DOHH2 (cell line): ENCODE data around the gene ATP8B1.

Experiments used
- H3F3A ChIP-seq: fragments of 200-600 bp; sonication (generic), shearing (Covaris generic); 2 replicates; pipeline ENCODE4 v1.6.0; 2016; ENCODE audit warnings: antibody characterized with exemption, mild to moderate bottlenecking; ENCODE audit not compliant: control insufficient read depth, insufficient read depth
- H3K27ac ChIP-seq: fragments of 200-600 bp; sonication (generic); 2 replicates; pipeline ENCODE4 v1.5.1; 2014; ENCODE audit warnings: low read depth, mild to moderate bottlenecking, low read length, moderate library complexity
- H3K27me3 ChIP-seq: fragments of 200-600 bp; sonication (generic); 2 replicates; pipeline ENCODE4 v1.6.1; 2014; ENCODE audit warnings: mild to moderate bottlenecking, low read length, mixed read lengths; ENCODE audit not compliant: control insufficient read depth
- H3K36me3 ChIP-seq: fragments of 200-600 bp; sonication (generic); 2 replicates; pipeline ENCODE4 v1.6.1; 2014; ENCODE audit warnings: mild to moderate bottlenecking, low read length, moderate library complexity, mixed read lengths; ENCODE audit not compliant: control insufficient read depth
- H3K4me1 ChIP-seq: fragments of 200-600 bp; sonication (generic); 2 replicates; pipeline ENCODE4 v1.6.1; 2014; ENCODE audit warnings: mild to moderate bottlenecking, low read length, mixed read lengths; ENCODE audit not compliant: control insufficient read depth
- H3K4me2 ChIP-seq: fragments of 200-600 bp; sonication (generic); 2 replicates; pipeline ENCODE4 v1.6.0; 2014; ENCODE audit warnings: mild to moderate bottlenecking, low read length, moderate library complexity
- H3K4me3 ChIP-seq: fragments of 200-600 bp; sonication (generic); 2 replicates; pipeline ENCODE4 v1.5.1; 2014; ENCODE audit warnings: mild to moderate bottlenecking, low read length, mixed read lengths
- H3K79me2 ChIP-seq: fragments of 200-600 bp; sonication (generic); 2 replicates; pipeline ENCODE4 v1.6.1; 2014; ENCODE audit warnings: mild to moderate bottlenecking, low read length, mixed read lengths; ENCODE audit not compliant: control insufficient read depth
- H3K9me2 ChIP-seq: fragments of 200-600 bp; sonication (generic); replicated peaks from 2 replicates; pipeline ENCODE4 v1.6.1; 2014; ENCODE audit warnings: mild to moderate bottlenecking, low read length, mixed read lengths; ENCODE audit not compliant: control insufficient read depth
- H3K9me3 ChIP-seq: fragments of 200-600 bp; sonication (generic); 2 replicates; pipeline ENCODE4 v1.6.1; 2014; ENCODE audit warnings: antibody characterized with exemption, low read length, mixed read lengths; ENCODE audit not compliant: control insufficient read depth, insufficient read depth
- H4K20me1 ChIP-seq: fragments of 200-600 bp; sonication (generic); 2 replicates; pipeline ENCODE4 v1.6.0; 2014; ENCODE audit warnings: low read depth, mild to moderate bottlenecking, antibody characterized with exemption, low read length, moderate library complexity; ENCODE audit not compliant: control insufficient read depth, insufficient read depth
- EZH2phosphoT487 ChIP-seq: fragments of 200-600 bp; sonication (generic); IDR thresholded peaks from 2 replicates; pipeline ENCODE4 v1.6.1; 2017; ENCODE audit warnings: borderline replicate concordance, mild to moderate bottlenecking, antibody characterized with exemption, low read length, moderate library complexity, mixed read lengths
- TF ChIP-seq, protein P1 (sequence below): fragments of 200-600 bp; sonication (generic); IDR thresholded peaks from one replicate; pipeline ENCODE4 v1.5.1; 2014; ENCODE audit warnings: antibody characterized with exemption, mild to moderate bottlenecking, low read depth, low read length; ENCODE audit not compliant: poor library complexity, severe bottlenecking

ATP8B1 gene

DNA sequence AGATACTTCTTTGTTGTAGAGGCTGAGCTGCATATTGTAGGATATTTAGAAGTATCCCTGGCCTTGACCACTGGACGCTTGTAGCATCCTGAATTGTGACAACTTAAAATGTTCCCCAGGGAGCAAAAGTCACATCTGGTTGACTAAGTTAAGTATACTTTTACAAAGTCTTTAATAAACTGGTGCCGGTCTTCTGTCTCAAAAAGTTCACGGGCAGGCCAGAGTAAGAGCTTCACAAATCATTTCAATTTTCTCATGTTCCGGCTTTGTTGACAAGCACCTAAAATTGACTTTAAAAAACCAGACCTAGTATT lies 18.4 kb downstream of the ATP8B1 start:
- peaks cover 6% of the 10 kb centered on the region for H3K4me1 ChIP-seq
- no peaks in the 10 kb centered on the region for H3K9me2 ChIP-seq
- H3K27me3 ChIP-seq, result no peaks in the 10 kb centered on the region
- TF ChIP-seq, protein P1, sequence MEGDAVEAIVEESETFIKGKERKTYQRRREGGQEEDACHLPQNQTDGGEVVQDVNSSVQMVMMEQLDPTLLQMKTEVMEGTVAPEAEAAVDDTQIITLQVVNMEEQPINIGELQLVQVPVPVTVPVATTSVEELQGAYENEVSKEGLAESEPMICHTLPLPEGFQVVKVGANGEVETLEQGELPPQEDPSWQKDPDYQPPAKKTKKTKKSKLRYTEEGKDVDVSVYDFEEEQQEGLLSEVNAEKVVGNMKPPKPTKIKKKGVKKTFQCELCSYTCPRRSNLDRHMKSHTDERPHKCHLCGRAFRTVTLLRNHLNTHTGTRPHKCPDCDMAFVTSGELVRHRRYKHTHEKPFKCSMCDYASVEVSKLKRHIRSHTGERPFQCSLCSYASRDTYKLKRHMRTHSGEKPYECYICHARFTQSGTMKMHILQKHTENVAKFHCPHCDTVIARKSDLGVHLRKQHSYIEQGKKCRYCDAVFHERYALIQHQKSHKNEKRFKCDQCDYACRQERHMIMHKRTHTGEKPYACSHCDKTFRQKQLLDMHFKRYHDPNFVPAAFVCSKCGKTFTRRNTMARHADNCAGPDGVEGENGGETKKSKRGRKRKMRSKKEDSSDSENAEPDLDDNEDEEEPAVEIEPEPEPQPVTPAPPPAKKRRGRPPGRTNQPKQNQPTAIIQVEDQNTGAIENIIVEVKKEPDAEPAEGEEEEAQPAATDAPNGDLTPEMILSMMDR, result no peak
- TF ChIP-seq EZH2phosphoT487, result no peak
- no peaks in the 10 kb centered on the region for H3K9me3 ChIP-seq
- no peaks in the 10 kb centered on the region for H3F3A ChIP-seq
- H3K36me3 ChIP-seq, result no peaks in the 10 kb centered on the region
- no peak overlapping the region for H3K4me2 ChIP-seq
- no peak overlapping the region for H3K27ac ChIP-seq
- H3K4me3 ChIP-seq, result no peak overlapping the region
- no peaks in the 10 kb centered on the region for H4K20me1 ChIP-seq
- H3K79me2 ChIP-seq, result no peaks in the 10 kb centered on the region

DNA sequence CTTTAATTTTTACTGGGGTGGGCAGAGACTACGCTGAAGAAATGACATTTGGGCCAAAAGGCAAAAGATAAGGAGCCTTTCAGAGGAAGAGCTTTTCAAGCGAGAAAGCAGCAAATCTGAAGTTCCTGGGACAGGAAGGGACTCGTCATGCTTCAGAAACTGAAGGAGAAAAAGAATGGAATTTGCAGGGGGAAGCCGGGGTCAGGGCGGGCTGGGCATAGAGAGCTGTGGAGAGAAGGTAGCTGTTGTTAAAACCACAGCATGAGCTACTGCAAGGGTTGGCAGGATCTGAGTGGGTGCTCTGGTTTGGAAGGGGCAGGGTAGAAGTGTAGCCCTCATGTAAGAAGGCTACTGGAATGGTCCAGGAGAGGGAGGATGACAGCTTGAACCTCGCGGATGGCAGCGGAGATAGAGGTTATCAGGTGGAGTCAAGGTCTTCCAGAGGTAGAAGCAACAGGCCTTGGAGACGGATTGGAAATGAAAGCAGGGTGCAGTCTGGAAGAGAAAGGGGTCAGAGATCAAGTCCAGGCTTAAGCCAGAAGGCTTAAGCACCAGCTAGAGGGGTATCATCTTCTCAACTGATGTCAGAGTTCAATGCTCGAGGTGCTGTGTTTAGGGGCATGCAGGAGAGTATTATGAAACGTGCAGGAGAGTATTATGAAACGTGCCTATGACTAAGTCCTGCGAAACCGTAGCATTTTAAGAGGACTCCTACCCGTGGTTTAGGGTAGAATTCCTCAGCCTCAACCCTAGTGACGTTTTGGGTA lies 18.9 kb downstream of the ATP8B1 start:
- H3K4me2 ChIP-seq, result no peak overlapping the region
- no peak overlapping the region for H3K27ac ChIP-seq
- H3K27me3 ChIP-seq, result no peaks in the 10 kb centered on the region
- H3F3A ChIP-seq, result no peaks in the 10 kb centered on the region
- no peaks in the 10 kb centered on the region for H3K36me3 ChIP-seq
- no peaks in the 10 kb centered on the region for H3K9me2 ChIP-seq
- no peaks in the 10 kb centered on the region for H3K79me2 ChIP-seq
- peaks cover 6% of the 10 kb centered on the region for H3K4me1 ChIP-seq
- H3K9me3 ChIP-seq, result no peaks in the 10 kb centered on the region
- no peaks in the 10 kb centered on the region for H4K20me1 ChIP-seq
- TF ChIP-seq, protein P1, result no peak
- TF ChIP-seq EZH2phosphoT487, result no peak
- no peak overlapping the region for H3K4me3 ChIP-seq

DNA sequence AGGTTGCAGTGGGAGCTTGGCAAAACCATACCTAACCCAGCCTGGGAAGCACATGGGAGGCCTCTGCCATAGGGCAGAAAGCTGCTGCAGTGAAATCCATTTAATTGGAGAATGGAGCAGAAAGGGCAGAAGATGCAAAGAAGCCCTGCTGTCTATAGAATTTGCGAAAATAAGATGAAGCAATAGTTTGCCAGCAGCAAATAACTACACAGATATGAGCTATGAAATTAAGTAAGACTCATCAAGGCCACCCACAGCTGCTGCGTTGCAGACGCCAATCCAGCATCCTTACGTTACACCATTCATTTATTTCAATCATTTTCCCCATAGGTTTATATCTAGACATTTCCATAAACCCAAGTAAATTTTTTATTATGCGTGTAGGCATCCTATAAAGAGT lies 21.1 kb downstream of the ATP8B1 start:
- no peaks in the 10 kb centered on the region for H3K79me2 ChIP-seq
- no peak overlapping the region for H3K4me2 ChIP-seq
- no peaks in the 10 kb centered on the region for H3K9me3 ChIP-seq
- H3K9me2 ChIP-seq, result no peaks in the 10 kb centered on the region
- no peaks in the 10 kb centered on the region for H3K36me3 ChIP-seq
- TF ChIP-seq, protein P1, result no peak
- TF ChIP-seq EZH2phosphoT487, result no peak
- peaks cover 6% of the 10 kb centered on the region for H3K4me1 ChIP-seq
- no peaks in the 10 kb centered on the region for H3K27me3 ChIP-seq
- H4K20me1 ChIP-seq, result no peaks in the 10 kb centered on the region
- H3F3A ChIP-seq, result no peaks in the 10 kb centered on the region
- no peak overlapping the region for H3K4me3 ChIP-seq
- H3K27ac ChIP-seq, result no peak overlapping the region
